ENCODE measurements around the gene PAXIP1.
"Not testable (repeated sequence)": the region's sequence is repeated elsewhere in the genome, so short reads cannot be mapped to it uniquely, and the experiment has no call there.

The PAXIP1 gene

DNA sequence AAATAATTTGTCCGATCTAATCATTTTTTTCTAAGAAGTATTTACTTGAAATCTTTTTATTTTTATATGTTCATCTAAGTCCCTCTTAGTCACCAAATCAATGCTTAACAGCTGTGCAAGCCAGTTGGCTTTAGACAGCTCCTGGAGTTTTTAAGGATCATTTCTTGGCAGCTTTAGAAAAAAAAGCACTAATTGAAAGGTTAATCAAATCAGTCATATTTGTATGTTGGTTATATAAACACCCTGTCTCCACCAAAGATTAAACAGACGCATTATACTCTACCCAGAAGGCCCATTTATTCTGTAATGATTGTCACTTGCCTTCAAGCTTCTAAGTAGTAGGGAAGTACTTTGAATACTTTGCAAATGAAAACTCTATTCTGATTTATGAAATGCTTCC, 60.2 kb downstream of the PAXIP1 start:
- no peak for DNase-seq

DNA sequence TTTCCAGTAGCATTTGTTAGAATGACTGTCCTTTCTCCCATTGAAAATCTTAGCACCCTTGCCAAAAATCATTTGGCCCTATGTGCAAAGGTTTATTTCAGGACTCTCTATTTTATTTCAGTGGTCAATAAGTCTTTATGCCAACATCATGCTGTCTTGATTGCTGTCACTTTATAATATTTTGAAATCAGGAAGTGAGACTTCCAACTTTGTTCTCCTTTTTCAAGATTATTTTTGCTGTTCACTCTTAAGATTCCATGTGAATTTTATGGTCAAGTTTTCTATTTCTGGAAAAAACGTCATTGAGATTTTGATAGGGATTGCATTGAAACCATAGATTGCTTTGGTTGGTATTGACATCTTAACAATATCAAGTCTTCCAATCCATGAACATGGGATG, 65.1 kb downstream of the PAXIP1 start:
- DNase-seq: no peak

DNA sequence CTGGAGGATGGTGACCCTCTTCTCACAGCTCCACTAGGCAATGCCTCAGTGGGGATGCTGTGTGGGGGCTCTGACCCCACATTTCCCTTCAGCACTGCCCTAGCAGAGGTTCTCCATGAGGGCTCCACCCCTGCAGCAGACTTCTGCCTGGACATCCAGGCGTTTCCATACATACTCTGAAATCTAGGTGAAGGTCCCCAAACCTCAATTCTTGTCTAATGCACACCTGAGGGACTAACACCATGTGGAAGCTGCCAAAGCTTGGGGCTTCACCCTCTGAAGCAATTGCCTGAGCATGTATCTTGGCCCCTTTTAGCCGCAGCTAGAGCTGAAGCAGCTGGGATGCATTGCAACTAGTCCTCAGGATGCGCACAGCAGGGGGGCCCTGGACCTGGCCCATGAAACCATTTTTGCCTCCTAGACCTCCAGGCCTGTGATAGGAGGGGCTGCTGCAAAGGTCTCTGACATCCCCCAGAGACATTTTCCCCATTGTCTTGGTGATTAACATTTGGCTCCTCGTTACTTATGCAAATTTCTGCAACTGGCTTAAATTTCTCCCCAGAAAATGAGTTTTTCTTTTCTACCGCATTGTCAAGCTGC, 68.5 kb downstream of the PAXIP1 start:
- not testable (repeated sequence) for DNase-seq

DNA sequence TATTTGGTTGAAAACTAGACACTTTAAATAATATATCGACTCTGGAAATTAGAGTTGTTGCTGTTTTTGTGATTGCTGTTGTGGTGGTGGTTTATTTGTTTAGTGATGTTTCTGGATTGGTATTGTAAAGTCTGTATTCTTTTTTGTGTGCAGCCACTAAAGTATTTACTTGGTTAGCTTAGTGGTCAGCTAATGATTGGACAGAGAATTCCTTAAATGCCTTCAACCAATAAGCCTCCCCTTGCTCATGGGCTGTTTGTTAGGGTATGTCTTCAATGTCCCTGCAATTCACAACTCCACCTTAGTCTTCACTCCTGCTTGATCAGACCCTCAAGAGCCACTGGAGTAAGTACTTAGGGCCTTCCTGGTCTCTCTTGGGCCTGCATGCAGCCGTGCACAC, 71.0 kb downstream of the PAXIP1 start:
- DNase-seq: no peak

DNA sequence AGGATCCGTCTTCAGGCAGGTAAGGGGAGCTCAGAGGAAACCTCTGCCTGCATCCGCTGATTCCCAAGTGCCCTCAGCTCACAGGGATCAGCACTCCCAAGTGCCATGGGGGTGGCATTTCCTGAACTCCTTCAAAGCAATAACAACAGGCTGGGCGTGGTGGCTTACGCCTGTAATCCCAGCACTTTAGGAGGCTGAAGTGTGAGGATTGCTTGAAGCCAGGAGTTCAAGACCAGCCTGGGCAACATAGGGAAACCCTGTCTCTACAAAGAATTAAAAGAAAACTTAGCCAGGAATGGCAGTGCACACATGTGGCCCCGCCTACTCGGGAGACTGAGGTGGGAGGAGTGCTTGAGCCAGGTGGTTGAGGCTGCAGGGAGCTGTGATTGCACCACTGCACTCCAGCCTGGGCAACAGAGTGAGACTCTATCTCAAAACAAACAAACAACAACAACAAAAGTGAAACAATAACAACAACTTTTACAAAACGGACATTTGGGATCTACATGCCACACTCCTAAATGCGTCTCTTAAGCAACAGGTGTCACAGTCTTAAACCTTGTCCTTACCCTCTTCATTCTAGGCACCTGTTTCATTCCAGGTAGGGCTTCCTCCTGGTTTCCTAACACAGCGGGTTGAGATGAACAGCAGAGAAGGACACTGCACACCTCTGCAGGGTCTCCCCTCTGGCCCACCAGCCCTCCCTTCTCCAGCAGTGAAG, 73.8 kb downstream of the PAXIP1 start:
- no peak for DNase-seq

DNA sequence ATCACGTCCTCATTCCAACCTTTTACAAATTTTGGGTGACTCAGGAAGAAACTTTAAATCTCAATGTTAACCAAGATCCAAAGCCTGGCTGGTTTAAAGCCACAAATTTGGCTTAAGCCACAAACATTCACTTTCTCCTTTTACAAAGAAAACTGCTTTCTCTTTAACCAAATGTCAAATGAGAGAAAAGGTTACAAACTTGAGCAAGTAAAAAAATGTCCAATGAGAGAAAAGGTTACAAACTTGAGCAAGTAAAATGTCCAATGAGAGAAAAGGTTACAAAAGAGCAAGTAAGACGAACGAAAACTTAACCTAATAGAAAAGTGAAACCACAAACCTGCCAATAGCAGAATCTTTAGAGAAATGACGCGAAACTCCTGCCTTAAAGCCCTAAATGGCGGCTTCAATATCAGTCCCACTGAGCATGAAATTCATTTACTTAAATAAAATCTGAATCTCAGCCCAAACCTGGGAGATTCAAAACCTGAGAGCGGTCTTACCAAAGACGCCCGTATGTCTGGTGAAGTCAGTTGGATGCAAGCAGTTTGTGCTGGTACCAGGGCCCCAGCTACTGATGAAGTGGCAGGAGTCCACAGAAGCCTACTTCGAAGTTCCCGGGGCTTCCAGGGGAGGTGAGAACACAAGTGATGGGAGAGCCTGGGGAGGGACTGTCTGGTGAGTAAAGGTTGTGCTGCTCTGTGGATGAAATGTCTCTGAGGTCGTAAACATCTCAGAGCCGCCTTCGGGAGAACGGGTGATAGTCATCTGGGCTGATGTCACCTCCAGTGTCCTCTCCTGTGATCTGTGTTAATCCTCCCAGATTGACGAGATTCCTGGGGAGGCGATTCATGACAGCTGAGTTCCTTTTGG, 74.6 kb downstream of the PAXIP1 start:
- peak; percentile 23 for DNase-seq

DNA sequence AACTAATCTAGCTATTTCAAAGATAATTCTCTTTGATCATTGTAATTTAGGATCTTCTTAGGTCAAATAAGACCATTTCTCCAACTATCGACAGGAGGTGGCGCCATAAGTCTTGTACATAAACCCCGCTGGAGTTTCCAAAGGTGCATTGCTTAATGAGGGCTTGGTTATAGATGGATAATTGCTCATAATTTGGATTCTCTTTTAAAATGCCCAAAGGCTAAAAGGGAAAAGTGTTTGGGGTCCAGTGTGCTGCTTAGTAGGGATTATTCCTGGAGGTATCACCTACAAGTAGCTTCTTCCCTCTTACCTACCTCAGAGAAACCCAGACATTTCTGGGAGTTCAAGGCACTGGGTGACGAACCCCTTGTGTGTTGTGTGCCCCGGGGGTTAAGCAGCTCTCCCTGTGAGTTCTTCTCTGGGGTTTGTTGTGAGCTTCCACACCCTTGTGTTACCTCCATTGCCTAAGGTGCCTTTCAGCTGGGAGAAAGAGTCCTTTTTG, 75.2 kb downstream of the PAXIP1 start:
- peak; percentile 65 for DNase-seq

DNA sequence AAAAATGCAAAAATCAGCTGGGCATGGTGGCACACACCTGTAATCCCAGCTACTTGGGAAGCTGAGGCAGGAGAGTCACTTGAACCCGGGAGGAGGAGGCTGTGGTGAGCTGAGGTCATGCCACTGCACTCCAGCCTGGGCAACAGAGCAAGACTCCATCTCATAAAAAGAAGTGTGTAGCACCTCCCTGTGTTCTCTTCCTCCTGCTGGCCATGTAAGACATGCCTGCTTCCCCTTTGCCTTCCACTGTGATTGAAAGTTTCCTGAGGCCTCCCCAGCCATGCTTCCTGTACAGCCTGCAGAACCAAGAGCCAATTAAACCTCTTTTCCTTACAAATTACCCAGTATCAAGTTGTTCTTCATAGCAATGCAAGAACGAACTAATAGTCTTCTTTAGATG, 80.5 kb downstream of the PAXIP1 start:
- DNase-seq: not testable (repeated sequence)

DNA sequence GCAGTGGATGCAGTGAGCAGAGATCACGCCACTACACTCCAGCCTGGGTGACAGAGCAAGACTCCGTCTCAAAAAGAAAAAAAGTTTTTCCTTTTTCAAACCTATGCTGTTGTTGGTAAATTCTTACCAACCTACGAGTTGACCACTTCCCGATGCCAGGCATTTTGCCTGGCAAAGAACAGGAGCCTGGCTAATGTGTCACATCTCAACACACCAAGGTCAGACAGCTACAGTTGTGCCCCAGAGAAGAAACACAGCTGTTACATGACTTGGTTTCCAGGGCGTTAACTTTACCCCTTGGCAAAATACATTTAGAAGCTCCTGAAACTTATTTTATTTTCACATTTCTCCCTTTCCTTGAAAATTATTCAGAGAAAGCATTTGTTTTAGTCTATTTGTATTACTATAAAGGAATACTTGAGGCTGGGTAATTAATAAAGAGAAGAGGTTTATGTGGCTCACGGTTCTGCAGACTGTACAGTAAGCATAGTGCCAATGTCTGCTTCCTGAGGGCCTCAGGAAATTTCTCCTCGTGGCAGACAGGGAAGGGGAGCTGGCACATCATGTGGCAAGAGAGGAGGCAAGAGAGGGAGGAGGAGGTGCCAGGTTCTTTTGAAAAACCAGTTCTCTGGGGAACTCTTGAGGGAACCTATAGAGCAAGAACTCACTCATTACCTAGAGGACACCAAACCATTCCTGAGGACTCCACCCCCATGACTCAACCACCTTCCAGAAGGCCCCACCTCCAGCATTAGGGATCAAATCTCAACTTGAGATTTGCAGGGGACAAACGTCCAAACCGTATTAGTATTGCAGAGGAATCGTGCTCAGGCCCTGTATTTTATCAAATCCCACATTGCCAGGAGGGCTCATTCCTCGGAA, 83.3 kb downstream of the PAXIP1 start:
- DNase-seq: no peak

DNA sequence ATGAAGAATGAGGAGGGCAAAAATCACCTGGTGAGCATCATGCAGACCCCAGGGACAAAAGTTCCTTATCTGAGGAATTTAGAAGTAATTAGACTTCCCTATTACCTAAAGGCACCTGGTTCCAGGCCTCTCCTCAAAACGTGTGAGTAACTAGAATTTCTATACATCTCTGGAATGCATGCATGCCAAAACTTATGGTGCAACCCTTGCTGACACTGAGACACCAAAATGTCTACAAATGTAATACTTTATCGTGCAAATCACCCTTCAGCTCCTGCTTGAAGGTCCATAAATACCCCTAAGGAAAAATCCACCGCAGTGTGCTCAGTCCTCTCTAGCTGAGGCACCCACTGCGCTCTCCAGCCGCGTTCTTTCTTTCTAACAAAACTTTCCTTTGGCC, 84.2 kb downstream of the PAXIP1 start:
- DNase-seq: no peak

DNA sequence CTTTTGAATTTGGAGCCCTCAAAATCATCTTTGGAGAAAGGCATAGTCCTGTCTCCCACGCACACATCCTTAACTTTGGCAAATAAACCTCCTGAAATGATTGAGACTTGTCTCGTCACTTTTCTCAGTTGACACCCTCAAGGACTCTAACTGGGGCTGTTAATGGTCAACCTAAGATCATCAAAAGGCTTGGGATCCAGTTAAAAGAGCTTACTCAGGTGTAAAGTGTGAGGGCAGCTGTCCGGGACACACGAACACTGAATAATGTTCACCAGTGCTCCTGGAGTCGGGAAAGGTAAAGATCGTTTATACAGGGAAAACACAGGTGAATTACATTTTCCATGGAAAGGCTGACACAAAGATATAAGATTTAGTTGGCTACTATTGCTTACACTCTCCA, 84.7 kb downstream of the PAXIP1 start:
- no peak for DNase-seq

DNA sequence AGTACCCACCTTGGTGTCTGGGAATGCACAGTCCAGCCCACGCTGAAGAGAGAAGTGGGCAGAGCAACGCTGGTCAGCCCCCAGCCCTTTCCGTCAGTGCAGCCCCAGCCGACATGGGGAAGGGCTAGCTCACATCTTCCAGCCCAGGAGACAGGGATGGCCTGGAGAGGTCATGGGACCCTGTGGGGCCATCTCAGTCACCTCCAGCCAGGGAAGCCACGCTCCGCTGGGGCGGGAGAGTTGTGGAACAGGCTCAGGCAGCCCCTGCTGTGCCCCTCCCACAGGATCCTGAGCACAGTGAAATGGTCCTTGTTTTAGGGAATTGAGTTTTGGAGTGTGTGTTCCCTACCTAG, 85.1 kb downstream of the PAXIP1 start:
- DNase-seq: no peak

DNA sequence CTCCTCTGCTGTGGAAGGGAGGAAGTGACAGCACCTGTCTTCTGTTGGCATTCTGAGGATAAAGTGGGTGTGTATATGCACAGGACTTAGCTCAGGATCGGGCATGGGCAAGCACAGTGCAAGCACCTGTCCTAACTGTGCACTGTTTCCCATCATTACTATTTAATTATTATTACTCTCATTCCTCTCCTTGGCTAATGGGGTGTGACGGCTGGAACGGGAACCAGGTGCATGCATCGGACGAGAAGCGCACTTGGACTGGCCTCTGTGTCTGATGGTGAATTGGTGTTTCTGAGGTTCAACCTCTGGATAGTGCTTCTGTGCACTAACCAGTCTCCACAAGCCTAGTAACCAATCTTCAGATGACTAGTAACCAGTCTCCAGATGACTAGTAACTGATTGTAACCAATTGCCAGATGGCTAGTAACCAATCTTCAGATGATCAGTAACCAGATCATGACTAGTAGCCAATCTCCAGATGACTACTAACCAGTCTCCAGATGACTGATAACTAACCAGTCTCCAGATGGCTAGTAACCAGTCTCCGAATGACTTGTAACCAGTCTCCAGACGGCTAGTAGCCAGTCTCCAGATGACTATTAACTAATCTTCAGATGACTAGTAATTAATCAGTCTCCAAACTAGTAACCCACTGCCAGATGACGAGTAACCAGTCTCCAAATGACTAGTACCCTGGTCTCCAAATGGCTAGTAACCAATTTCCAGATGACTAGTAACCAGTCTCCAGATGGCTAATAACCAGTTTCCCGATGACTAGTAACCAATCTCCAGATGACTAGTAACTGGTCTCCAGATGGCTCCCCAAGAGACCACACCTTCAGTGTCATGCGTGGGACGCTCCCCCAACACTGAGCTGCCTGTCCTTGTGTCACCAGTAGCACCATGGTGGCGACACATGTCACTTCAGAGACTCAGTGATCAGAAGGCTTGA, 85.8 kb downstream of the PAXIP1 start:
- no peak for DNase-seq

DNA sequence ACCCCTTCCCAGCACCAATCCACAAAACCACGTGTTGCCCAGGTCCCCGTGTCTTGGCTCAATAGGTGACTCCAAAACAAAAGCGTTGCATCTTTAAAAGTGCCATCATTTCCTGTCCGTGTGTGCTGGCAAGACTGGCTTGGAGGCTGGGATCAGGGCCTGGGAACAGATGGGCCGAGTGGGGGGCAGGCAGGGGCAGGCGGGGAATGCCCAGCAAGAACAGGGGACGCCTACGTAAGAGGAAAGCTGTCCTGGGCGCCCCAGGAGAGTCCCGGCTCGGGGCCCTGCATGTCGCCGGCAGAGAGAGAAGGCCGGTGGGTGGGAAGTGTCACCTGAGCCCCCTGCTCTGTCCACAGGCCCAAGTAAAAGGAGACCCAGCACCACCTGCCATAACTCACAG, 86.5 kb downstream of the PAXIP1 start:
- no peak for DNase-seq

DNA sequence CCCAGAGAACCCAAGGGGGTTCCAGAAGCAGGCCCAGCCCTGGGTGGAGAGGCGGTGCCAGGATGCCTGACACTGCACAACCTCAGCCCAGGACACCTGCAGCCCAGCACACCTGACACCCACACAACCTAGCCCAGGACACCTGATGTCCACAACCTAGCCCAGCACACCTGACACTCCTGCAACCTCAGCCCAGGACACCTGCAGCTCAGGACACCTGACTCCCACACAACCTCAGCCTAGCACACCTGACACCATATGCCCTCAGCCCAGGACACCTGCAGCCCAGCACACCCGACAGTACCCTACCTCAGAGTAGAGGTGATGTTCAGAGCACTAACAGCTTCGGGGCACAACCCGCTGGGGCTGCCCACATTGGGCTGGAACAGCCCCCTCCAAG, 87.3 kb downstream of the PAXIP1 start:
- DNase-seq: no peak

DNA sequence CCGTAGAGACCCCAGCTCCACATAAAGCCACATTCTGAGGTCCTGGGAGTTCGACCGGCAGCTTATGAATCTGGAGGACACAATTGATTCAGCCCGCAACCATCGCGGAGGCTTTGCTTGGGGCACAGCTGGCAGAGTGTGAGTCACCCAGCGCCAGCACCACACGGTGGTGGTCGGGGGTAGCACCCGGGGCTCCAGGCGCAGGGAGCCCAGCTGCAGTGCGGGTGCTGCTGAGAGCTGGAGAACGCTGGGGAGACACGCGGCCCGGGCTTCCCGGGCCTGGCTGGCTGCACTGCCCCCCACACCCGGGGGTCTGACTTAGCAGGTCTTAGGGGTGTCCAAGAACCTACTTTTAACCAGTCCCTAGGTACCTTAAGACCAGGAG, 87.9 kb downstream of the PAXIP1 start:
- DNase-seq: no peak

DNA sequence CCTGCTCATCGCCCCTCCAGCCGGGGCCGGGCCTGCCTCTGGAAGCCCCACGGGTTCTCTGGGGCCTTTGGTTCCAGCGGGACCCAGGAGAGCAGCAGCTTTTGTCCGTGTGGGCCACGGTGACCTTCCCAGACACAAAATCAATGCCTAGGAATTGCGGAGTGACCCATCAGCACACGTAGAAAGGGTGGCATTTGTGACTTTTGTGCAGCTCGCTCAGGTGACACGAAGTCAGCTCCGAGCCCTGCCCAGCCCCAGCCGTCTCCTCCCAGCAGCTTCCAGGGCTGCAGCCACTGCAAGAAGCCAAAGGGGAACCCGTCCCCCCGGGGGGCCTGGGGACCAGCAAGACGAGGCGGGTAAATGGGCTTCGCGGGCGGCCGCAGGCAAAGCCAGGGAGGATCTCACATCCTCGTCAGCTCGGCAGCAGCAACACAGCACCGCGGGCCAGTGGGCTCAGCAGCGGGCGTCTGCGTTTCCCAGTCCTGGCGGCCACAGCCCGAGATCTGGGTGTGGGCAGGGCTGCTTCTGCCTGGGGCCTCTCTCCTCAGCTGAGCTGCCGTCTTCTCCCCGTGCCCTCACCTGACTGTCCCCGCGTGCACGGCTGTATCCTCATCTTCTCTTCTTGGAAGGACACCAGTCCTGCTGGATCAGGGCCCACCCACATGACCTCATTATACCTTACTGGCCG, 88.5 kb downstream of the PAXIP1 start:
- DNase-seq: no peak

DNA sequence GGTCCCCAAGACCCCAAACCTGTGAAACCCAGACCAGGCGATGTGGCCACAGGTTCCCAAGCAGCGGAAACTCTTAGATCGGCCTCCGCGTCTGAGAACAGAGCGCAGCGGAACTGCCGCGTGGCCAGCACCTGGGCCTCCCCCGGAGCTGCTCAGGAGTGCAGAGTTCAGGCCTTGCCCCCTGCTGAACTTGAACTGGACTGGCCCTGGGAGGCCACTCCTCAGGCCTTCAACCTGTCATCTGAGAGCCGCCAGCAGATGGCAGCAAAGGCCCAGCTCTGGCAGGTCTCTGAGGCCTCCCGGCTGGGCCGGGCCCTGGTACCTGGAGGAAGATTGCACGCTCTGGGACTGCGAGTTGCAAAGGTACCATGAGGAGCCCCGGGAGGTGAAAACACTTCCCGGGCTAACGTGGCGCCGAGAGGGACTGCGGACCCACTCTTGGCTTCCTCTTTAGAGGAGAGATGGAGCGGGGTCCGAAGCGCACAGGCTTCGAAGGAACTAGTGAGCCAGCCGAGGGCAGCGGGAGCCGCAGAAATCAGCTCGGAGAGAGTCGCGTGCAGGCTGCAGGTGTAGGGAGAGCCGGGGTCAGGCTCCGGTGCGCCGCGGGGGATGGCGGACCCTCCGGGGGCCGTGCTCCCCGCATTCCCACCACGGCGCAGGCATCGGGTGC, 89.2 kb downstream of the PAXIP1 start:
- DNase-seq: peak; percentile 85

DNA sequence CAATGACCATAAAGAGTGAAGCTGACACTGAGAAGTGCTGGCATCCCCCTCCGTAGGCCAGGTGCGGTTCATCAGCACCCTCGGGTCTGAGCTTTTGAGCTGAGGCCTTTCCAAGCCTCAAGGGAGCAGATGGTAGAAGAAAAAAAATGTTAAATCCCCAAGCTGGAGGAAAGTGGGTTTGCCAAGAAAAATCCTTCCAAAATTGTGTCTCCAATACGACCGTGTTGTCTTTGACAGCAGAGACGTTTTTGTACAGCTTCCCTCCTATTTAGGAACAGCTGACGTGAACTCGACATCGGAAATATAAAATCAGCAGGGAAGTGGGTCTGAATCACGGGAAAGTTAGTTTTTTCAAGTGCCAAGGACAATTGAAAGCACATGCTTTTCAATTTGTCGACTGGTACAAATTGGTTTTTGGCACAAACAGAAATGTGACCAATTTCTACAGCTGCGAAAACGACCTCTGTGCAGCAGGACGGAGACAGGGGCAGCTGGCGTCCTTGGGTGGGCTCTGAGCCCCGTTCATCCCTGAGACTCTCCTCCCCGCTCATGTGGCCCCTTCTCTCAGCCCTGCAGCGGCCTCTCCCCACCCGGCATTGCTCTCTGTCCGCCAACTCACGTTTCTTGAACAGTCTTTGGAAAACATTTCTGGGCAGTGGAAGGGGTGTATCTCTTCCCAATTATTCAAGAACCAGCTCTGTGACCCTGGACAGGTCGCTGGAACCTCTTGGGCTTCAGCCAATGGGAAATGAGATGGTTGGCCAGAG, 89.9 kb downstream of the PAXIP1 start:
- no peak for DNase-seq

Measured in stimulated activated naive CD4-positive, alpha-beta T cell treated with Interleukin-2 at 50 U/mL for 16 hours (primary cell).